Subcutaneous abdominal adipose tissue (tissue), 5 donors: ENCODE data around the gene GNMT.
A peak's percentile ranks its signal among the peaks of the same experiment; 100 is the strongest.

ENCODE experiments used
- H3K27ac ChIP-seq: one replicate; pipeline ENCODE4 v1.7.0; 2013; ENCODE audit warnings: low read depth, mild to moderate bottlenecking, inconsistent platforms, low read length, moderate library complexity
- H3K27me3 ChIP-seq, 5 donors: one replicate each; pipeline ENCODE4 v1.7.0; 2013; ENCODE audit warnings: low read length in 5 of 5, inconsistent platforms in 1 of 5; ENCODE audit not compliant: control insufficient read depth in 5 of 5, insufficient read depth in 4 of 5
- H3K36me3 ChIP-seq, 5 donors: one replicate each; pipeline ENCODE4 v1.7.0; 2013; ENCODE audit warnings: low read length in 5 of 5; ENCODE audit not compliant: control insufficient read depth in 5 of 5, insufficient read depth in 5 of 5
- H3K4me1 ChIP-seq, 5 donors: one replicate each; pipeline ENCODE4 v1.7.0; 2013; ENCODE audit warnings: low read length in 5 of 5, mild to moderate bottlenecking in 3 of 5, moderate library complexity in 1 of 5; ENCODE audit not compliant: control insufficient read depth in 5 of 5, insufficient read depth in 5 of 5
- H3K4me3 ChIP-seq, 5 donors: one replicate each; pipeline ENCODE4 v1.7.0; 2013; ENCODE audit warnings: low read length in 5 of 5, low read depth in 1 of 5
- H3K9ac ChIP-seq, 5 donors: one replicate each; pipeline ENCODE4 v1.7.0; 2013; ENCODE audit warnings: low read length in 5 of 5, mild to moderate bottlenecking in 4 of 5, moderate library complexity in 3 of 5
- H3K9me3 ChIP-seq, 5 donors: one replicate each; pipeline ENCODE4 v1.7.0; 2013; ENCODE audit warnings: low read length in 5 of 5; ENCODE audit not compliant: control insufficient read depth in 5 of 5
- donor health status: healthy.
- donor health status: healthy.
- donor health status: healthy.
- donor health status: healthy.
- donor health status: healthy.

Gene GNMT

DNA sequence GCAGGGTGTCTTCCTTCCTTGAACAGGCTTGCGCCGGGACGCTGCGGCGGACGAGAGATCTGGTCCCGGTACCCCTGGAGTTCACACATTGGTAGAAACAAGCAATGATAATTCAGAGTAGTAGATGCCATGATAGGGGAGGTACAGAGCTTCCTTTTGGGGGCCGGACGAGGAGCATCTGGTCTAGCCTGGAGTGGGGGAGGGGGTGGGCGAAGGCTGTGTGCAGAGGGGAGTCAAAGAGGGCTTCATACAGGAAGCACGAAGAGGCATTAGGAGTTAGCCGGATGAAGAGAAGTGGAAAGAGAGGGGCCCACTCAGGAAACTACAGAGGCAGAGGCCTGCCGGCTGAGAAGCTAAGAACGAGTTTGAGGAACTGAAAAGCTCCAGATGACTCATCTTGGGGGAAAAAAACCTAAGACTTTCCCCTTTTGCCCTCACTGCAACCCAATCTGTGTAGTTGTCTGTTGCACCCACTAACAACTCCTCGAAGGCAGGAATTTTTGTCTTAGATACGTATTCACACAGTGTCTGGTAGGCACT, 30.7 kb upstream of the GNMT start:
- H3K9ac ChIP-seq: peak overlapping the region; percentile 48 to 87 (median 73)
- peaks cover 0 to 6% (median 5%) of the 10 kb centered on the region in 5 donors for H3K27me3 ChIP-seq
- peak overlapping the region; percentile 73 to 87 (median 84) for H3K4me3 ChIP-seq
- H3K27ac ChIP-seq: peak overlapping the region; percentile 84
- H3K4me1 ChIP-seq: peaks cover 3 to 49% (median 38%) of the 10 kb centered on the region in 5 donors
- H3K9me3 ChIP-seq: no peaks in the 10 kb centered on the region
- H3K36me3 ChIP-seq: peaks cover 0 to 10% (median 7%) of the 10 kb centered on the region in 5 donors

GRCh38 chr6:42932412-42932811, 28.1 kb upstream of the GNMT start:
- no peak overlapping the region for H3K27ac ChIP-seq
- peaks cover 0 to 31% (median 26%) of the 10 kb centered on the region in 5 donors for H3K36me3 ChIP-seq
- H3K4me3 ChIP-seq: no peak overlapping the region
- no peaks in the 10 kb centered on the region for H3K9me3 ChIP-seq
- H3K4me1 ChIP-seq: peaks cover 3 to 49% (median 38%) of the 10 kb centered on the region in 5 donors
- H3K27me3 ChIP-seq: no peaks in the 10 kb centered on the region
- H3K9ac ChIP-seq: peak overlapping the region in 3 of 5 donors; percentile 14 to 64 (median 26)

GRCh38 chr6:42933205-42933604, 27.3 kb upstream of the GNMT start:
- Histone ChIP-seq H3K27ac (no peak overlapping the region), H3K4me1 (peaks cover 3 to 49% (median 38%) of the 10 kb centered on the region in 5 donors), H3K27me3 (no peaks in the 10 kb centered on the region), H3K9ac (peak overlapping the region in 1 of 5 donors; percentile 53), H3K9me3 (no peaks in the 10 kb centered on the region), H3K36me3 (peaks cover 0 to 39% (median 34%) of the 10 kb centered on the region in 5 donors), H3K4me3 (peak overlapping the region in 1 of 5 donors; percentile 25)

DNA sequence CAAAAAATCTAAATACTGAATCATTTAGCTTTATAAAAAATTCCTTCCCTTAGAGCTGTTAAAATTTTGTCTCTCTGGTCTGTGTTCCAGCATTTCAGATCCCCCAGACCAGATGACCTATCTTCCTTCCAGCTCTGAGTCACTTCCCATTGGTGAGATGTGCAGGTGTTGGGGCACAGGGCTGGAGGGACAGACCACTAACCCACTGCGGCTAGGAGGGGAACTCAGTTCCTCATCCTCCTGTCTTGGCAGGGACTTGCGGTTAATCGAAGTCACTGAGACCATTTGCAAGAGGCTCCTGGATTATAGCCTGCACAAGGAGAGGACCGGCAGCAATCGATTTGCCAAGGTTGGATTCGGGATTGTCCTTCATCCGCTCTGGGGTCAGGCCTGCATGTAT, 25.2 kb upstream of the GNMT start:
- H3K36me3 ChIP-seq: peaks cover 0 to 58% (median 53%) of the 10 kb centered on the region in 5 donors

DNA sequence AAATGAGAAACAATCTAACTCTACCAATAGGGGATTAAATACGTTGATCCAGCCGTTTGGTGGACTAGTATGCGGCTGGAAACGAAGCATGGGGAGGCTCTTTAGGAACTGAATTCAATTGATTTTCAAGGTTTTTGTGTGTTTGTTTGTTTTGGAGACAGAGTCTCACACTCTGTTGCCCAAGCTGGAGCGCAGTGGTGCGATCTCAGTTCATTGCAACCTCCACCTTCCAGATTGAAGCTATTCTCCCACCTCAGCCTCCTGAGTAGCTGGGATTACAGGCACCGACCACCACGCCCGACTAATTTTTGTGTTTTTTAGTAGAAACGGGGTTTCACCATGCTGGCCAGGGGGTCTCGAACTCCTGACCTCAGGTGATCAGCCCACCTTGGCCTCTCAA, 24.2 kb upstream of the GNMT start:
- H3K36me3 ChIP-seq: peaks cover 0 to 65% (median 58%) of the 10 kb centered on the region in 5 donors
- no peaks in the 10 kb centered on the region for H3K9me3 ChIP-seq
- no peak overlapping the region for H3K27ac ChIP-seq
- H3K4me3 ChIP-seq: no peak overlapping the region
- peaks cover 0 to 20% (median 14%) of the 10 kb centered on the region in 5 donors for H3K4me1 ChIP-seq
- no peaks in the 10 kb centered on the region for H3K27me3 ChIP-seq
- no peak overlapping the region for H3K9ac ChIP-seq

More for the DNA sequence above, 25.2 kb upstream of the GNMT start:
- Histone ChIP-seq H3K27me3 (no peaks in the 10 kb centered on the region), H3K9ac (no peak overlapping the region), H3K4me3 (no peak overlapping the region), H3K9me3 (no peaks in the 10 kb centered on the region), H3K27ac (no peak overlapping the region), H3K4me1 (peaks cover 0 to 30% (median 23%) of the 10 kb centered on the region in 5 donors)

- peaks cover 0 to 67% (median 56%) of the 10 kb centered on the region in 5 donors for H3K36me3 ChIP-seq
Observed at GRCh38 chr6:42937548-42938427, 22.8 kb upstream of the GNMT start.

GRCh38 chr6:42938428-42938796, 22.1 kb upstream of the GNMT start:
- Histone ChIP-seq H3K9me3 (no peaks in the 10 kb centered on the region), H3K4me1 (peaks cover 0 to 5% (median 0%) of the 10 kb centered on the region in 5 donors), H3K36me3 (peaks cover 0 to 67% (median 57%) of the 10 kb centered on the region in 5 donors), H3K27ac (no peak overlapping the region), H3K9ac (no peak overlapping the region), H3K27me3 (no peaks in the 10 kb centered on the region), H3K4me3 (no peak overlapping the region)

More at GRCh38 chr6:42937548-42938427, 22.8 kb upstream of the GNMT start:
- Histone ChIP-seq H3K4me1 (peaks cover 0 to 10% (median 5%) of the 10 kb centered on the region in 5 donors), H3K4me3 (no peak overlapping the region), H3K9me3 (no peaks in the 10 kb centered on the region), H3K27me3 (no peaks in the 10 kb centered on the region), H3K27ac (no peak overlapping the region), H3K9ac (no peak overlapping the region)

GRCh38 chr6:42938987-42939809, 21.4 kb upstream of the GNMT start:
- no peak overlapping the region for H3K27ac ChIP-seq
- peaks cover 0 to 4% (median 0%) of the 10 kb centered on the region in 5 donors for H3K4me1 ChIP-seq
- H3K27me3 ChIP-seq: no peaks in the 10 kb centered on the region
- H3K36me3 ChIP-seq: peaks cover 0 to 69% (median 60%) of the 10 kb centered on the region in 5 donors
- H3K9me3 ChIP-seq: no peaks in the 10 kb centered on the region
- H3K9ac ChIP-seq: no peak overlapping the region
- no peak overlapping the region for H3K4me3 ChIP-seq

- no peaks in the 10 kb centered on the region for H3K27me3 ChIP-seq
- no peaks in the 10 kb centered on the region for H3K9me3 ChIP-seq
- H3K4me1 ChIP-seq: no peaks in the 10 kb centered on the region
- H3K4me3 ChIP-seq: no peak overlapping the region
- peaks cover 0 to 64% (median 55%) of the 10 kb centered on the region in 5 donors for H3K36me3 ChIP-seq
- H3K27ac ChIP-seq: no peak overlapping the region
- no peak overlapping the region for H3K9ac ChIP-seq
Observed at GRCh38 chr6:42939810-42940167, 20.8 kb upstream of the GNMT start.
